Type B pancreatic cell (in vitro differentiated cells): Measurements from ENCODE around the gene GPN1. TPM values are rescaled to one million over a fixed set of nuclear protein-coding genes. Genes with fewer than 3 reads are reported as not detected.

Experiments
- DNase-seq: peaks from one replicate; pipeline ENCODE4 v3.0.0; 2021; ENCODE audit warnings: mixed read lengths; ENCODE audit not compliant: unreplicated experiment; ENCODE audit errors: extremely low spot score
- H3K27ac Mint-ChIP-seq: 2 replicates; pipeline ENCODE4 v1.8.0; 2021; ENCODE audit warnings: mild to moderate bottlenecking, mixed read lengths
- H3K27me3 Mint-ChIP-seq: 2 replicates; pipeline ENCODE4 v1.8.0; 2021; ENCODE audit warnings: mixed read lengths
- H3K36me3 Mint-ChIP-seq: 2 replicates; pipeline ENCODE4 v1.8.0; 2021; ENCODE audit warnings: mixed read lengths
- H3K4me1 Mint-ChIP-seq: one replicate; pipeline ENCODE4 v1.8.0; 2021; ENCODE audit warnings: mixed read lengths; ENCODE audit not compliant: unreplicated experiment
- H3K4me3 Mint-ChIP-seq: 2 replicates; pipeline ENCODE4 v1.8.0; 2021; ENCODE audit warnings: mild to moderate bottlenecking, mixed read lengths
- H3K9me3 Mint-ChIP-seq: 2 replicates; pipeline ENCODE4 v1.8.0; 2021; ENCODE audit warnings: mixed read lengths
- CTCF ChIP-seq: fragments of 200-600 bp; sonication (generic); conservative IDR thresholded peaks from 2 replicates; pipeline ENCODE4 v1.5.0; 2021; ENCODE audit warnings: antibody characterized with exemption, mild to moderate bottlenecking
- total RNA-seq: library from RNA; stranded (reverse); gene quantifications from 2 replicates; pipeline ENCODE4 v1.2.1, GENCODE V29; 2021; ENCODE audit warnings: low replicate concordance

The GPN1 gene
- total RNA-seq, 1 donor from 2014 or later: 39.0 TPM

GRCh38 chr2:27596627-27597026, 32.2 kb upstream of the GPN1 start:
- H3K4me1 Mint-ChIP-seq: no peaks in the 10 kb centered on the region
- H3K36me3 Mint-ChIP-seq: peaks cover 43% of the 10 kb centered on the region
- DNase-seq: no peak
- H3K27ac Mint-ChIP-seq: no peak overlapping the region
- no peak for TF ChIP-seq CTCF
- H3K27me3 Mint-ChIP-seq: no peaks in the 10 kb centered on the region
- peaks cover 5% of the 10 kb centered on the region for H3K9me3 Mint-ChIP-seq
- no peak overlapping the region for H3K4me3 Mint-ChIP-seq

- Mint-ChIP-seq H3K4me3 (no peak overlapping the region), H3K4me1 (no peaks in the 10 kb centered on the region), H3K9me3 (no peaks in the 10 kb centered on the region), H3K27me3 (no peaks in the 10 kb centered on the region), H3K27ac (no peak overlapping the region), H3K36me3 (peaks cover 29% of the 10 kb centered on the region)
- no peak for TF ChIP-seq CTCF
- DNase-seq: no peak
These were observed 22.2 kb upstream of the GPN1 start for GRCh38 chr2:27606611-27607010.

- Mint-ChIP-seq H3K9me3 (no peaks in the 10 kb centered on the region), H3K27me3 (no peaks in the 10 kb centered on the region), H3K4me3 (no peak overlapping the region), H3K27ac (no peak overlapping the region), H3K4me1 (no peaks in the 10 kb centered on the region), H3K36me3 (peaks cover 34% of the 10 kb centered on the region)
- TF ChIP-seq CTCF: no peak
- no peak for DNase-seq
These were observed 14.9 kb upstream of the GPN1 start for GRCh38 chr2:27613985-27614384.

- H3K9me3 Mint-ChIP-seq: no peaks in the 10 kb centered on the region
- H3K27me3 Mint-ChIP-seq: no peaks in the 10 kb centered on the region
- no peak for TF ChIP-seq CTCF
- H3K27ac Mint-ChIP-seq: no peak overlapping the region
- DNase-seq: no peak
- no peaks in the 10 kb centered on the region for H3K4me1 Mint-ChIP-seq
- peaks cover 37% of the 10 kb centered on the region for H3K36me3 Mint-ChIP-seq
- H3K4me3 Mint-ChIP-seq: no peak overlapping the region
These were observed 13.5 kb upstream of the GPN1 start for GRCh38 chr2:27615316-27615715.

GRCh38 chr2:27621524-27621923, 7.3 kb upstream of the GPN1 start:
- TF ChIP-seq CTCF: no peak
- Mint-ChIP-seq H3K9me3 (no peaks in the 10 kb centered on the region), H3K27me3 (no peaks in the 10 kb centered on the region), H3K4me1 (no peaks in the 10 kb centered on the region), H3K4me3 (no peak overlapping the region), H3K27ac (no peak overlapping the region), H3K36me3 (peaks cover 31% of the 10 kb centered on the region)
- DNase-seq: no peak

GRCh38 chr2:27622921-27623384, 5.9 kb upstream of the GPN1 start:
- Mint-ChIP-seq H3K4me1 (peaks cover 8% of the 10 kb centered on the region), H3K27ac (peak overlapping the region; percentile 7), H3K9me3 (no peaks in the 10 kb centered on the region), H3K4me3 (no peak overlapping the region), H3K36me3 (peaks cover 23% of the 10 kb centered on the region), H3K27me3 (no peaks in the 10 kb centered on the region)
- TF ChIP-seq CTCF: no peak
- DNase-seq: no peak
